GM12864 (cell line): Measurements from ENCODE around the gene UGDH.
A peak's percentile ranks its signal among the peaks of the same experiment; 100 is the strongest.

ENCODE experiments used
- DNase-seq: peaks from one replicate; pipeline ENCODE4 v3.0.0-alpha.2; 2011; ENCODE audit warnings: low read depth
- H3K4me3 ChIP-seq: 2 replicates; pipeline ENCODE4 v1.5.1; 2011; ENCODE audit warnings: mild to moderate bottlenecking, low read depth, low read length, control low read depth
- TF ChIP-seq, protein P1 (sequence below): IDR thresholded peaks from 2 replicates; pipeline ENCODE4 v1.5.1; 2011; ENCODE audit warnings: low read depth, mild to moderate bottlenecking, moderate library complexity, low read length, control low read depth, inconsistent platforms; ENCODE audit errors: missing control alignments

UGDH gene

DNA sequence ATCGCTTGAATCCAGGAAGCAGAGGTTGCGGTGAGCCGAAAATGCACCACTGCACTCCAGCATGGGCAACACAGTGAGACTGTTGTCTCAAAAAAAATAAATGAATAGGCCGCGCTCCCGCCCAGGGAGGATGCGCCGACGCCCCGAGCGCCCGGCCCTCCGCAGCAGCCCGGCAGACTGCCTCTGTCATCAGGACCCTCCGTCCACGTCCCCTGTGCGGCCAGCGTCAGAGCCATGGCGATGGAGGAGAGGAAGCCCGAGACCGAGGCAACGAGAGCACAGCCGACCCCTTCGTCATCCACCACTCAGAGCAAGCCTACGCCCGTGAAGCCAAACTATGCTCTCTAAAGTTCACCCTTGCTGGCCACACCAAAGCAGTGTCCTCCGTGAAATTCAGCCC lies 47.0 kb downstream of the UGDH start:
- DNase-seq: no peak
- no peak overlapping the region for H3K4me3 ChIP-seq
- TF ChIP-seq, protein P1, sequence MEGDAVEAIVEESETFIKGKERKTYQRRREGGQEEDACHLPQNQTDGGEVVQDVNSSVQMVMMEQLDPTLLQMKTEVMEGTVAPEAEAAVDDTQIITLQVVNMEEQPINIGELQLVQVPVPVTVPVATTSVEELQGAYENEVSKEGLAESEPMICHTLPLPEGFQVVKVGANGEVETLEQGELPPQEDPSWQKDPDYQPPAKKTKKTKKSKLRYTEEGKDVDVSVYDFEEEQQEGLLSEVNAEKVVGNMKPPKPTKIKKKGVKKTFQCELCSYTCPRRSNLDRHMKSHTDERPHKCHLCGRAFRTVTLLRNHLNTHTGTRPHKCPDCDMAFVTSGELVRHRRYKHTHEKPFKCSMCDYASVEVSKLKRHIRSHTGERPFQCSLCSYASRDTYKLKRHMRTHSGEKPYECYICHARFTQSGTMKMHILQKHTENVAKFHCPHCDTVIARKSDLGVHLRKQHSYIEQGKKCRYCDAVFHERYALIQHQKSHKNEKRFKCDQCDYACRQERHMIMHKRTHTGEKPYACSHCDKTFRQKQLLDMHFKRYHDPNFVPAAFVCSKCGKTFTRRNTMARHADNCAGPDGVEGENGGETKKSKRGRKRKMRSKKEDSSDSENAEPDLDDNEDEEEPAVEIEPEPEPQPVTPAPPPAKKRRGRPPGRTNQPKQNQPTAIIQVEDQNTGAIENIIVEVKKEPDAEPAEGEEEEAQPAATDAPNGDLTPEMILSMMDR: no peak

DNA sequence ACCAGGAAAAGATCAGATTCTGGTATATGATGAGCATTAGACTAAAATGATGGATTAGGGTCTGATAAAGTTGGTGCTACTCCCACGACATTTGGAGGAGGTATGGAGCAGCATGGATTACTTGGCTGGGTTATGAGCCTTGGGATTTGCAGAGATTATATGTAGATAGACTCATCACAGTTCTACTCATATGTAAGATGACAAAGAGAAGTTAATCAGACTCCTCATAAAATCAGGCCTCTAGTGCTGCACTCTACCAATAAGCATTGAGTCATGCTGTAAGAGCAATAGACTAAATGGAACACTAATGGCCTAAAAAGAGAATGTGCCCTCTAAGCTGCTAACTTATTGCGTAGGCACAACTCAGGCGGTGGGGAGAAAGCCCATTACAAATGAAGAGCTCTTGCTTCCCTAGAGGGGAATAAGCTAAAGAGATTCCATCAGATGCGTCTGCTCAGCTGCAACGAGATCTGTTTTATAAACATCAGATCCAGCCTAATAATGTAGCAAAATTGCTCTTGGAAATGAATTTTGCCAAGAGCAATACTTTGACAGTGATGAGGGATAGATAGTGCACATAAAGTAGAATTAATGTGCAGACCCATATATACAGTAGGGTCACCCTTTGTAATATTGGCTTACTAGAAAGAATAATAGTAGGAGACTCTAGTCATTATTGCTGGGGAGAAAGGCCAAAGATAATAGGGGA lies 50.9 kb downstream of the UGDH start:
- TF ChIP-seq, protein P1: no peak
- H3K4me3 ChIP-seq: no peak overlapping the region
- no peak for DNase-seq

DNA sequence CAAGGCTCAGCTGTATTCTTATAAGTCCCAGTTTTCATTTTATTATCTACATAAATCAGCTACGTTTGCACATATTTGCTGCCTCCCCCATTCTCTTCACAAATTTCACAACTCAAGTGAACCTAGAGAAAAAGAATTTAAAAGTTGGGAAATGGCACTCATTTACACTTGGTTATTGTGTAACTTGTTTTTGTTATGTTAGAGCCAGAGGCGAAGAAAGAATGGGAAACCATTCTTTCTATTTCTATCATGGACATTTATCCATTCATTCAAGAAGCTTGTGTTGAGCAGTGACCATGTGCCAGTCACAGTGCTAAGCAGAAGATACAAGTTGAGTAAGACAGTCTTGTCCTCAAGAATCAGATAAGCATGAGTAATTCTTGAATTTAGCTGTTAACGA lies 54.8 kb downstream of the UGDH start:
- TF ChIP-seq, protein P1: no peak
- no peak for DNase-seq

DNA sequence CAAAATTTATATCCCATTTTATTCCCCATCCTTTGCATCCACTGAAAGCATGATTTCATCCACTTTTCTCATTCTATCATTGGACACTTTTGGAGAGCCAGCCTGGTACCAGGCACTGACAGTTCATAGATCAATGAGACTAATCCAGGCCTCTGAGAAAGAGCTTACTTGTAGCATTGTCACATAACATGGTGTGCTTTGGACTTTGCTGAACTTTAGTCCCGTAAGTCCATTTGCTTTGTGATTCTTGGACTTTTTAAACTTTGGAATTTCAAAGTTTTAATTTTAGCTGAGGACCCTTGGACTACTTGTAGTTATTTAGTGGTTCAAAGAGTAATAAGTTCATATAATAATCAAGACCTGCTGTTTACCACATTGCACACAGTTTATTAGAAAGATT lies 56.8 kb downstream of the UGDH start:
- DNase-seq: no peak
- H3K4me3 ChIP-seq: no peak overlapping the region
- TF ChIP-seq, protein P1: no peak

More for the DNA sequence above, 54.8 kb downstream of the UGDH start:
- no peak overlapping the region for H3K4me3 ChIP-seq

DNA sequence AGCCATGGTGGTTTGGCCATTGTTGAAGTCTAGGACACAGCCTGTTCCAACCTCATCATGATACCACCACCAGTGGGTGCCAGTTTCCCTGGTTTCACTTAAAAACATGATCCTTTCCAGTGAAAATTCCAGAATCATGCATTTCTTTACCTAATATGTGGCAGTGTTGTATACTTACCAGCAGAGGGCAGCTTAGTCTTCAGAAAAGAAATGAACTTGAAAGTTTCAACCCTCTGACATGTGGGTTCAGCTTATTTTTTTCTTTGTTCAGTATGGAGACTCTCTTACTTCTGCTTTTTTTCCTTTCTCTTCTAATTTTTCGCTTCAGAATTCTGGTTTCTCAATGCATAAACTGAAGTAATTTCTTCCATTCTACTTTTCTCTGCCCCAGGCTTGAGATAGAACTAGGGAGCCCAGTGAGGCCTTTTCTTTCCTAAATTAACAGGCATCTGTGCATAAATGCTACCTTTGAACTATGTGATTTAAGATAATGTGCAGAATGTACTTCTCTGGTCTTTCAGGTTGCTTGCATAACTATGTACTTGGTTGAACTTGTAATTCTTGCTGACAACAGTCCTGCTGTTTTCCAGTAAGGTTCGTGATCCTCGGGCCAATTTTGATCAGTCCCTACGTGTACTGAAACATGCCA lies 57.7 kb downstream of the UGDH start:
- no peak overlapping the region for H3K4me3 ChIP-seq
- TF ChIP-seq, protein P1: peak; percentile 68
- peak; percentile 65 for DNase-seq

DNA sequence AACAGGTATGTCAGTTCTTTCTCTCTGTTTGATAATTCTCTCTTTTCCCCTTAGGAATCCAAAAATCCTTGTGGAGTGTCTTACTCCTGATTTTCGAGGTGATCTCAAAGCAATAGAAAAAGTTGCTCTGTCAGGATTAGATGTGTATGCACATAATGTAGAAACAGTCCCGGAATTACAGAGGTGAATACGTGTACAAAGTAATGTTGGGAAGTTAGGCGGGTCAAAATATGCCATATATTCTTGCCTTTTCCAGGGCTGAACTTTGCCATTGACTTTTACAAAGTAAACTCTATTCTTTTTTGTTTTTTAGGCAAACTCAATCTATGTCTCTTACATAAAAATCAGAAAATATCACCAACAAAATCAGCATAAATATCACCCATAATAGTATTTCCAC lies 59.8 kb downstream of the UGDH start:
- TF ChIP-seq, protein P1: no peak
- no peak for DNase-seq
- H3K4me3 ChIP-seq: no peak overlapping the region

DNA sequence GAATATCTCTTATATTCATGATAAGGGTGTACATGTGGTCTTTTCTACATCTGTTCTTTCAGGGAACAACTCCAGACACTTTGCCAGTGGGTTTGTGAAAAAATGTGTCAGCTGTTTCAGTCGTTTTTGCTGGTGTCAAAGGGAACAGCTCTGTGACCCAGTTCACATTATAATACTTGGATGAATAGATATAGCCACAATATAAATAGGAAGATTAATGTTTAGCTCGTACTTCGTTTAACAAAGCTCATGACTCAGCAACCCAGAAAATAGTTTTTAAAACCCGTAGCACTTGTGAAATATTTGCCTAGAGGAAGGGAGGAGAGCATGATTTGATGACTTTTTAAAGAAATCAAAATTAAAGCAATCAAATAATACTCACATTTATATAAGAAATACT lies 60.5 kb downstream of the UGDH start:
- no peak overlapping the region for H3K4me3 ChIP-seq
- TF ChIP-seq, protein P1: no peak
- DNase-seq: no peak
